ENCODE measurements around the gene CRYGN. TPM values are rescaled to one million over a fixed set of nuclear protein-coding genes. Genes with fewer than 3 reads are reported as not detected.

Gene CRYGN
- total RNA-seq: 0.16 TPM in 1 of 2 replicates, not detected in the other
- 0.06 TPM for polyA plus RNA-seq (2012)

GRCh38 chr7:151439855-151440798, at the start of gene CRYGN:
Gene CRYGN (minus strand): TSS chr7:151440141. CDS start chr7:151439917, 224 bp downstream.
- no peak for DNase-seq (ENCODE audit: low read depth)

GRCh38 chr7:151489498-151489897, 49.6 kb upstream of the CRYGN start:
- DNase-seq (ENCODE audit: low read depth): no peak

GRCh38 chr7:151488096-151488495, 48.2 kb upstream of the CRYGN start:
- DNase-seq (ENCODE audit: low read depth): no peak

GRCh38 chr7:151487228-151487627, 47.3 kb upstream of the CRYGN start:
- no peak for DNase-seq (ENCODE audit: low read depth)

- DNase-seq (ENCODE audit: low read depth): no peak
Measured at GRCh38 chr7:151486074-151486473, 46.1 kb upstream of the CRYGN start.

GRCh38 chr7:151484971-151485707, 45.2 kb upstream of the CRYGN start:
- DNase-seq (ENCODE audit: low read depth): peak; percentile 64

- DNase-seq (ENCODE audit: low read depth): no peak
Measured at GRCh38 chr7:151483711-151483983, 43.7 kb upstream of the CRYGN start.

- peak; percentile 19 for DNase-seq (ENCODE audit: low read depth)
Measured at GRCh38 chr7:151482883-151483710, 43.2 kb upstream of the CRYGN start.

GRCh38 chr7:151481650-151482505, 41.9 kb upstream of the CRYGN start:
- DNase-seq (ENCODE audit: low read depth): peak; percentile 20

- no peak for DNase-seq (ENCODE audit: low read depth)
Measured at GRCh38 chr7:151477867-151478266, 37.9 kb upstream of the CRYGN start.

- DNase-seq (ENCODE audit: low read depth): peak; percentile 54
Measured at GRCh38 chr7:151472644-151473380, 32.9 kb upstream of the CRYGN start.

- DNase-seq (ENCODE audit: low read depth): no peak
Measured at GRCh38 chr7:151470711-151471110, 30.8 kb upstream of the CRYGN start.

- no peak for DNase-seq (ENCODE audit: low read depth)
Measured at GRCh38 chr7:151469281-151469680, 29.3 kb upstream of the CRYGN start.

GRCh38 chr7:151468217-151469018, 28.5 kb upstream of the CRYGN start:
- no peak for DNase-seq (ENCODE audit: low read depth)

GRCh38 chr7:151465169-151465568, 25.2 kb upstream of the CRYGN start:
- DNase-seq (ENCODE audit: low read depth): no peak

- no peak for DNase-seq (ENCODE audit: low read depth)
Measured at GRCh38 chr7:151462306-151462779, 22.4 kb upstream of the CRYGN start.

- no peak for DNase-seq (ENCODE audit: low read depth)
Measured at GRCh38 chr7:151461942-151462230, 21.9 kb upstream of the CRYGN start.

GRCh38 chr7:151461096-151461941, 21.4 kb upstream of the CRYGN start:
- DNase-seq (ENCODE audit: low read depth): no peak

Measured in myocyte (in vitro differentiated cells).